GM12892 (cell line): ENCODE results near the gene CLCNKA.

Experiments used
- POLR2A ChIP-seq: IDR thresholded peaks from 2 replicates; pipeline ENCODE4 v1.6.1; 2011; ENCODE audit warnings: low read depth, low read length, control low read depth
- TAF1 ChIP-seq: IDR thresholded peaks from 2 replicates; pipeline ENCODE4 v1.6.1; 2011; ENCODE audit warnings: low read depth, mild to moderate bottlenecking, control low read depth, low read length, borderline replicate concordance

GRCh38 chr1:16020325-16020724 is 1.5 kb upstream of the CLCNKA start:
- TF ChIP-seq POLR2A (no peak), TAF1 (no peak)
